ENCODE results near the gene CHRNB4.
A peak's percentile ranks its signal among the peaks of the same experiment; 100 is the strongest.

The CHRNB4 gene

DNA sequence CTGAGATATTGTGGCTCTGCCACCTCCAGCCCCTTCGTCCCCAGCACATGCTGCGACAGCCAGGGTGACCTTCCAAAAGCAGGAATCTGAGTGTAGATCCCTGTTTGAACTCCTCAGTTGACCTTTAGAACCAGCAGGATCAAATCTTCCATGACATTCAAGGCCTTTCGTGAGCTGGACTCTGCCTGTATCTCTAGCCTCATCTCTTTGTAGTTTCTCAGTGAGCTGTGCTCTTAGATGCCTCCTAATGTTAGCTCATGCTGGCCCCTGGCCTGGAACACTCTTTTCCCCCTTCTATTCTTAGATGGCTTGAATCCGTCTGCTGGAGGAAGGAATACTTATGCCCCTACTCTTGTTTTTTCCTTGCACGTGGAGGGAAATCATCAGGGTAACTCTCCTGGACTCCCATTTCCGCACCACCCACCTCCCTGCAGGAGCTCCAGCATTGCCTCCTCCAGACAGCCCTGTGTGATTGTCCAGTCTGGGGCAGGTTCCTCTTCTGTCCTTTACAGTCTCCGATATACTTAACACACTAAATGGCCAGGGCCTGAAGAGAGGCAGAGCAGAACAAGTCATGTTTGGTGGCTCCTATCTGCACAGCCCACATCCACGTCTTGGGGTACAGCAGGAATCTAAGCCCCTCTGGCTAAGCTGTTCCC is 26.7 kb upstream of the CHRNB4 start:
- DNase-seq, result no peak

DNA sequence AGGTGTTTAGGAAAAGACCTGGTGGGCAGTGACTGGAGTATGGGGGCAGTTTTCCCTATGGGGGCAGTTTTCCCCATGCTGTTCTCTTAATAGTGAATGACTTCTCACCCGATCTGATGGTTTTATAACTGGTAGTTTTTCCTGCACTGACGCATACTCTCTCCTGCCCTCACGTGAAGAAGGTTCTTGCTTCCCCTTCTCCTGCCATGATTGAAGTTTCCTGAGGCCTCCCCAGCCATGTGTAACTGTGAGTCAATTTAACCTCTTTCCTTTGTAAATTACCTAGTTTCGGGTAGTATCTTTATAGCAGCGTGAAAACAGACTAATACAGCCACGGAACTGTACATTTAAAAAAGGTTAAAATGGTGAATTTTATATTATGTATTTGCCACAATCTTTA is 25.0 kb upstream of the CHRNB4 start:
- DNase-seq, result no peak

DNA sequence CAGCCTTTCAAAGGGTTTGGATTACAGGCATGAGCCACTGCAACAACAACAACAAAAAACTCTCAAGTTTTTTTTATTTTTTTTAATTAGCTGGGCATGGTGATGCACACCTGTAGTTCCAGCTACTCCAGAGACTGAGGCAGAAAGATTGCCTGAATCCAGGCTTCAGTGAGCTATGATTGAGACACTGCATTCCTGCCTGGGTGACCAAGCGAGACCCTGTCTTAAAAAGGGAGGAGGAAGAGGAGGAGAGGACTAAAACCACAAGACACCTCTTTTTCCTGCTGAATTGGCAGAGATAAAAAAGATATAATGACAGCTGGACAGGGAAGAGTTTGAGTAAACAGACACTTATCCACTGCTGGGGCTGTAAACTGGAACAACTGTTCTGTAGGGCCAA is 22.7 kb upstream of the CHRNB4 start:
- DNase-seq, result no peak

DNA sequence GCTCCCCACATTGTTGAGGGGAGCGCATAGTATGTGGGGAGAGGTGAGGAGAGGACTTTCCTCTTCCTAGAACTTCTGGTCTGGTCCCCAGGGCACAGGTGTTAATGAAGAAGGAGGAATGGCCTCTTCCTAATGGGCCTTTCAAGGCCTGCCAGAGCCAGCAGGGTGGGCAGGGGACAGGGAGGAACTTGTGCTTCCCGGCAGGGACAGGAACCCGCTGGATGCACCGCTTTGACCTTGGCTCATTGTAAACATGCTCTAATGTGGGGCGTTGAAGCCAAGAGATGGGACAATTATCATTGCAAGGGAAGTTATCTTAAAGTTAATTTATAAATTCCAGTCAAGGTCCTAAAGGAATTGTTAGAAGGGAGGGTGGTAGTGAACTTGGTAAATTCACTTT is 21.0 kb upstream of the CHRNB4 start:
- no peak for DNase-seq

DNA sequence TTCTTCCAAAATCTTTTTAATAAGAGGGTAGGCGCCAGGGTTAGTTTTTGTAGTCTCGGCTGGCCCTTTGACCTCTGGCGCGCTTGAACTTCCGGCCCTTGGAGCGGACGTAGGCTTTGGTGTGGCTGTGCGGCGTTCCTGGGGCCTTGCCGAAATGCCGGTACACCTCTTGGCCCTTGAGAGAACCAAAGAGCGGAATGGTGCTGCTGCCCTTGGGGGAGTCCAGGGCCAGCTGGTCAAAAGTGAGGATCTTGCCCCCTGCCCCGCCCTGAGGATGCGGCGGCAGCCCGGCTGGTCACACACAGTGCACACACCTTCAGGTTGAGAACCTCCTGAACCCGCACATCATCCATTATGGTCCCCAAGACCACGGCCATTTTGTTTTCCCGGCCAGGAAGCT is 20.0 kb upstream of the CHRNB4 start:
- DNase-seq, result no peak

DNA sequence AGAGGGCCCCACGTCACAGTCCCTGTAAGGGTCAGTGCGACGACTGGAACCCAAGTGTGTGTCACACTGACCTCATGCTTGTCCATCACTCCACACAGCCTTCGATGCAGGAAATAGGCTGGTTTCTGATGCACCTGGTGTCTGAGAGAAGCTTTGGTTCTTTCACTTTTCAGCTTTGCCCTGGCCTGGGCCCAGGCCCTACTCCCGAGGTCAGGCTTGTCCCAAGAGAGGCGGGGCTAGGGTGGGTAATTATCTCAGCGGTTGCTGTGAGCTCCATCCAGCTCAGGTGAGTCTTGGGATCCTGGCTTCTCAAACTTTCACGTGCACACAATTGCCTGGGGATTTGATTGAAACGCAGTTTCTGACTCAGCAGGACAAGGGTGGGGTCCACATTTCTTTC is 19.6 kb upstream of the CHRNB4 start:
- DNase-seq, result no peak

DNA sequence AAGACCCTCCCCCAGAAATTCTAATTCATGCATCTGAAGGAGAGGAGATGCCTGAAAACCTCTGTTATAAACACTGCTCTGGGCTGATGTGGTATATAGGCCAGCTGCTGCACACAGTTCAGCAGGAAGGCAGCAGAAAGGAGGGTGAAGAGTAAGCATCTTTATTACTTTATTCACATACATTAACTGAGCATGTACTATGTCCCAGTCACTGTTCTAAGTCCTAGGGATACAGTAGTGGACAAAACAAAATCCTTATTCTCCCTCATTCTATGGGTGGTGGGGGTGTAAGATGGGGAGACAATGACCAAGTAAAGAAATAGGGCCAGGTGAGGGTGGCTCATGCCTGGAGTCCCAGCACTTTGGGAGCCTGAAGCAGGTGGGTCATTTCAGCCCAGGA is 17.8 kb upstream of the CHRNB4 start:
- DNase-seq, result no peak

DNA sequence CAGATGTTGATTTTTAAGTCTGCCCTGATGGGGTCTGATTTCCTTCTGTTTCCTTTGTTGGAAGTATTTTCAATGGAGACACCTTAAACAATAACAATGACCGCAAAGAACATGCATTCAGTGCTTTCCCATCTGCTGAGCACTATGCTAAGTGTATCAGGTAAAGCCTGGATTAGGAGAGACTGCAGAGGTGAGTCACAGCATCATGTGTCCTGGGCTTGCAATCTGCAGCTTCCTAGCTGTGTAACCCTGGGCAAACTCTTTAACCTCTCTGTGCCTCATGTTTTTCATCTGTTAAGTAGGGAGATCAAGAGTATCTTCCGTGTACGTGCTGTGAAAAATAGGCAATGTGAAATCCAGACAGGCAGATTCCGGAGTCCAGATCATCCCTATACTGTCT is 13.3 kb upstream of the CHRNB4 start:
- DNase-seq, result no peak

DNA sequence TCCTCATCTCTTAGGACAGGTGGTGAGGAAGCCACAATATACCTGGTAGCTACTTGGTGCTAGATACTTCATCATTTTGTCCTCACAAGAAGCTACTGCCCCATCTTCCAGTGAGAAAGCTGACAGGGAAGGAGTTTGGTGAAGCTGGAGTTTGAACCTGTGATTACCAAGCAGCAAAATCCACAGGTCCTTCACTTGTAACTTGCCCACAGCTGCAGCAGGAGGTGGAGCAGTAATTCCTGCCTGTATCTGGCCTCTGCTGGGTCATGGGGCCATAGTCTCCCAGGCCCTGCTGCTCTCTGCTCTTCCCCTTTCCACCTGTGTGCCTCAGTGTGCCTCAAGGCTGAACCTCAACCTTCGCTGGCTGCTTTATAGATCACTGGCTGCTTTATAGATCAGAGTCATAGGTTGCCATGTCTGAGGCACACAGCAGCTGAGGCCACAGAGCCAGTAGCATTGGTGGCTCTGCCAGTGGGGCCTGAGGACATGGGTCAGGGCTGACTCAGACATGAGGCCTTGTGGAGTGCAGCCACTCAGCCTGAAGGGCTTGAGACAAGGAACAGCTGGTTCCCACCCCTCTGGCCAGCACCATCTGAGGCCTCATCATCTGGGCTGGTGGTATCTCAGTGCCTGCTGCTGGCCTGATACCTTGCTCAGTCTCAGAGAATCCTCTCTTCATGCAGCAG is 11.1 kb upstream of the CHRNB4 start:
- DNase-seq, result no peak

DNA sequence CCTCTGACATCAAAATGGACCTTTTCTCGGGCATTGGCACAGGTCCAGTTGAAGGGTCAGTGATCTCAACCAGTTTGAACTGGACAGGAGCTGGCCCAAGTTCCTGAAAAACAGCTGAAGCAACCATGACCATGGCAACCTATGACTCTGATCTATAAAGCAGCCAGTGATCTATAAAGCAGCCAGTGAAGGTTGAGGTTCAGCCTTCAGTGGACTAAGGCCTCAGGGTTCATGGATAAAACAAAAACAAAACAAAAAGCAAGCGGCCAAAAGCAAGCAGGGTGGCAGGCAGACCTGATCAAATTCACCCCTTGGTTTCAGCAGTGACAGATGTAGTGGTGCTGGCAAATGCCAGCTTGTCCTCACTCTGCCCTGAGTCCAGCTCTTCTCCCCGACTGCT is 10.0 kb upstream of the CHRNB4 start:
- no peak for DNase-seq

DNA sequence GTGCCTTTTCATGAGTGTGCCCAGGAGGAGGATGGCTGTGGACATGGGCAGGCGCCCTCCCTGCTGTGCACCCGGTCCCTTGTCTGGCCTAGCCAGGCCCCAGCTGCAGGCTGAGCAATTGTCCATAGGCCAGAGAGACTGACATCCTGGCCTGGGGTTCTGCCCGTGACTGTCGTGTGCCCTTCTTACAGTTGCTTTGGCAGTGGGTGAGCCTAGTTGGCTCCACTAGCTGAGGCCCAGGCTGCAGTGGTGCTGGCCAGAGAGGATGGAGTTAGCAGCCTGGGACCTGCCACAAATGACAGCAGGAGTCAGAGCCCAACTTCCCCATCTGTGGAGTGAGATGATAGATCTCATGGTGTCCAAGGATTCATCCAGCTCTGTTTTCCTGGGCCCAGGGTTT is 9.0 kb upstream of the CHRNB4 start:
- DNase-seq, result no peak

DNA sequence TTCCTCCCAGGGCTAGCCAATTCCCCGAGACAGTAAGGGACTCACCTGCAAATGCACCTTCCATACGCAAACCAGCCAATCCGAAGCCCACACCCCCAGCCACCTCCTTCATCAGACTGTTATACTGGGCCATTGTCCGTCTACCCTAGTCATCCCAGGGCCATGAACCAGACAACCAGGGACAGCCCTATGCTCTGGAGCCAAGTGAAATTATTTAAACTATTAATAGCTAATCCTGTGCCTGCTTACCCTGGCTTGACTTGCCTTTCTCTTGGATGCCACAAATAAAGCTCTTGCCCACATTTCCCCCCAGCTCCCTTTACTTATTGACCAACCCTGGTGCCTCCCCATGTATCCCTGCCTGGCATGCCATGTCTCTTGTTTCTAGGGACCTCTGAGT is 4.0 kb upstream of the CHRNB4 start:
- DNase-seq, result no peak

DNA sequence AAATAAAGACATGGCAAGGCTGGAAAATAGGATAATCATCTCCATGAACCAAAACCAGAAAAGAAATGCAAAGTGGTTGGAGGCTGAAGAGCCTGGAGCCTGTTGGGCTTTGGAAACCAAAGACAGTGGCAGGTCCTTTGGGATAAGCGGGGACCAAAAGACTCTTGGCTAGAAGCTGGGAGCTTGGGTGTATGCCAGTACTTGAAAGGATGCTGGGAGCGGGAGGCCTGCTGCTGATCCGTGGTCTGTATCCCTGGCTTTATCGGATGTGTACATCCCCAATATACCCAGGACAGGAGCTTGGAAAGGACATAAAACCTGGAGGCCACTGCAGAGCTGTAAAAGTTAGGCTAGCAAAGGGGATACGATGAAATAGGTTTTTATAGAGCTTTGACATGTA is 1.3 kb upstream of the CHRNB4 start:
- no peak for DNase-seq

DNA sequence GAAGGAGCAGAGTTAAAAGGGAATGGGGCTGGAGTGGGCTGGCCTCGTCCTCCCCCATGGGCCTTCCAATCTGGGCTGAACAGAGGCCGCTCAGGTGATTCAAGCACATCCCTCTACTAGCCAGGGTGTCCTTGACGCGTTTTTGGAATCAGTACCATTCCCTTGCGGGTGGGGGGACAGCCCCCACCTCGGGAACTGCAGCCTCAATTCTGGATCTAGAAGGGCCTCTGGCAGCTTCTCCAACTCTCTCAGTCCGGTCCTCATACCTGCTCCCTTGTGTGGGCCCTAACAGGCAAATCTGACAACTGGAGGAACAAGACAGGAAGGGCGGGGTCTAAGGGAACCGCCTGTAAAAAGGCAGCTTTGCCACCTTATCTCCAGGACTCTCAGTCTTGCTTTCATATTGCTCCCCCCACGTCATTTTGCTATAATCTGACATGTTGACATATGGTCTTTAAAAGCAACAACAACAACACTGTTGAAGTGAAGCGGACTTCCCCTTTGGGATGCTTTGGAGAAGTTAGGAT is 802 bp upstream of the CHRNB4 start:
- no peak for DNase-seq

DNA sequence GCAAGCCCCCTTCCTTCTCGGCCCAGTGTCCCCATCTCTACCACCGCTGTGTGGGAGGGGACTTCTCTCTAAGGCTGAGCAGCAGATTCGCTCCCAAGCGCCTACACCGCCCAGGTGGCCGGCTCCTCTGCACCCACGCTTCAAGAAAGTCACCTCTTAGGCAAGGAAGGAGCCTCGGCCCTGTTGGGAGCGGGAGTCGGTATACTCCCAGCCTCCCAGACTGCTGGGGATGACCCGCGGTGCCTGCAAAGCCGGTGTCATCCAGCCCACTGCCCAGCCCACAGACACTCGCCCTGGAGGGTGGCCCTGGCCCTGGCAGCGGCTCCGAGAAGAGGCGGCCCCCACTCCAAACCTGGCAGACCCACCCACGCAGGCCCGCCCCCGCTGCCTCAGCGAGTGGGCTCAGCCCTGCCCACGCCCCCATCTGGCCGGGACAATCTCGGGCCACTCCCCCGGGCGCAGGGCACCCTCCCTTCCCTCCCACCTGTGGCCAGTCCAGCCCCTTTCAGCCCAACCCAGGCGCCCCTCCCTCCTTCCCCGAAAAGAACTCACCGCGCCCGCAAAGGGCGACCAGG is 396 bp downstream of the CHRNB4 start:
- no peak for DNase-seq

DNA sequence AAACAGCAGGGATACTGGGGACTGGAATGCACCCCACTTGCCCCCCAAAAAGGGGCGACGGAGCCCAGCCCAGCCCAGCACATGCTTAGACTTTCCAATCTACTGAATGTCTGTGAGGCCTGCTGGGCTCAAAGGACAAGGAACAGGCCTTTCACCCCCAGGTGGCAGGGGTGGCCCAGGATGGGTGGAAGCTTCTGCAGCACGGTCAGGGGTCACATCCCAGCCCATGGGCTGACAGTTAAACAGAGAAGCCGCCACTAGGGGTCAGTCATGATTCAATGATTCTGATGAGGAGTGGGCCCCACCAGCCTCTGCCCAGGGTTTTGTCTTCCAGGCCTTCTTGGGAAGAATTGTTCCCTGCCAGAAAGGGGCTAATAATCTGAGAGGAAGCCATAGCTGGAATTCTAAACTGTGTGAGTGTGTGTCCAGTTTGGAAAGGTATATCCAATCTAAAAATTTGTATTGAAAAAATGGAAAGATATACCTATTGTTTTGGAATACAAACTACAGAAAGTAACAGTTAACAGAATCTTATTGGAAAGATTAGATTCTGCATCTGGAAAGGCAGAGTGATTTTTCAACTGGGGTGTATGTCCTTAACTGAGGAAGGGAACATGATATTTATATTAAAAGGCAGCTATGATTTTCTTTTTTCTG is 2.2 kb downstream of the CHRNB4 start:
- DNase-seq, result peak; percentile 53

DNA sequence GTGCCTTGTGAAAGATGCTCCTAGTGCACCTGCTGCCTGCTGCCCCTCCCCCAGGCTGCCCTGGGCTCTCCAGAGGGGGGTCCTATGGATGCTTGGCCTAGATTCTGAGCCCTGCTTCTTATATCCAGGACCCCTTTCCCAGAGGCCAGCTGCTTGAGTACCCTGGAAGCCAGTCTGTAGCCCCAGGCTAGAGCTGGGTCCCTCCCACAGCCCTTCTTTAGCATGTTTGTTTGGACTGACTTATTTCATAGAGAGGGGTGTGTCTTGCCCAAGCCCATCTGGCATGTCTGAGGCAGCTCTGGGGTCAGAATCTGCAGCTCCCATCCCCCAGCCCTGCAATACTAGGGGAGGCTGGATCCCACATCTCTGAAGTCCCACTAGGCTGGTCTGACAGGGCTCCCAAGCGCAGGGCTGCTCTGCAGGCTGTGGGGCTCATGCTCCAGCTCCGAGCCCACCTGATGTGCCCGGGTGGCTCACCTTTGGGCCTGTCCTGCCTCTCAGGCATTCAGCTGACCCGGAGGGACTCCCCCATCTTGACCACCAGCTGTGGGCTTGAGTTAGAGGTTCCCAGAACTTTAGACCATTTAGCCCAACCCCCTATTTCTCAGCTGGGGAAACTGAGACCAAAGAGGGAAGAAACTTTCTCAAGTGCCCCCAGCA is 3.1 kb downstream of the CHRNB4 start:
- peak; percentile 93 for DNase-seq

DNA sequence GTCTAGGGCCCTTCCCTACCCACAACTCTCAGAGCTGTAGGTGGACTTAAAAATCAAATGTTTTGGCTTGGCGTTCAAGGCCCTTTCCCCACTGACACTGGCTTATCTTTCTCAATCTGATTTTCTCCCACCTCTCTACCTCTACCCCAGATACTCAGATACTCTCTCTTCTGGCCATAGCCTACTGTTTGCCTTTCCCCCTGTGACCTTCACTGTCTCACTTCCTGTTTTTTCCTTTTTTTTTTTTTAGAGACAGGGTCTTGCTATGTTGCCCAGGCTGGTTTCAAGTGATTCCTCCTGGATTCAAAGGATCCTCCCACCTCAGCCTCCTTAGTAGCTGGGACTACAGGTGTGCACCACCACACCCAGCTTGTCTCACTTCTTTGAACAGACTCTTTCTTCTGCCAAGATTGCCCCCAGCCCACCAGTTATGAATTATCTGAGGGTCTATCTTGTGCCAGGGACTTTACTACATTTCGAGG is 4.6 kb downstream of the CHRNB4 start:
- DNase-seq, result no peak

DNA sequence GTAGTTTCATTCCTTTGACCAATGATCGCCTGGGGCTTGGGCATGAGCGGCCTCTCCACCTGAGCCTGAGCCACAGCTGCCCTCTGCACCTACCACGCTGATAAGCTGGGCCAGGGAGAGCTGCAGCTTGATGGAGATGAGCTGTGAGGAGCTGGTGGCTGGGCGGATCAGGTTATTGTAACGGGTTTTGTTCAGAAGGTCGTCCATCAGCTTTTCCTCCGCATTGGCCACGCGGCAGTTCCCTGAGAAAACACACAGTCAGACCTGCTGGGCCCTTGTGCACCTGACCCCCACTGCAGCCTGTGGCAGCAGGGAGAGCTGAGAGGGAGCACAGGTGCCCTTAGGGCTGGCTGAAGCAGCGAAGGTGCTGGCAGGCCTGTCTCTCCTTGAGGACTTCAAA is 5.7 kb downstream of the CHRNB4 start:
- DNase-seq, result no peak

DNA sequence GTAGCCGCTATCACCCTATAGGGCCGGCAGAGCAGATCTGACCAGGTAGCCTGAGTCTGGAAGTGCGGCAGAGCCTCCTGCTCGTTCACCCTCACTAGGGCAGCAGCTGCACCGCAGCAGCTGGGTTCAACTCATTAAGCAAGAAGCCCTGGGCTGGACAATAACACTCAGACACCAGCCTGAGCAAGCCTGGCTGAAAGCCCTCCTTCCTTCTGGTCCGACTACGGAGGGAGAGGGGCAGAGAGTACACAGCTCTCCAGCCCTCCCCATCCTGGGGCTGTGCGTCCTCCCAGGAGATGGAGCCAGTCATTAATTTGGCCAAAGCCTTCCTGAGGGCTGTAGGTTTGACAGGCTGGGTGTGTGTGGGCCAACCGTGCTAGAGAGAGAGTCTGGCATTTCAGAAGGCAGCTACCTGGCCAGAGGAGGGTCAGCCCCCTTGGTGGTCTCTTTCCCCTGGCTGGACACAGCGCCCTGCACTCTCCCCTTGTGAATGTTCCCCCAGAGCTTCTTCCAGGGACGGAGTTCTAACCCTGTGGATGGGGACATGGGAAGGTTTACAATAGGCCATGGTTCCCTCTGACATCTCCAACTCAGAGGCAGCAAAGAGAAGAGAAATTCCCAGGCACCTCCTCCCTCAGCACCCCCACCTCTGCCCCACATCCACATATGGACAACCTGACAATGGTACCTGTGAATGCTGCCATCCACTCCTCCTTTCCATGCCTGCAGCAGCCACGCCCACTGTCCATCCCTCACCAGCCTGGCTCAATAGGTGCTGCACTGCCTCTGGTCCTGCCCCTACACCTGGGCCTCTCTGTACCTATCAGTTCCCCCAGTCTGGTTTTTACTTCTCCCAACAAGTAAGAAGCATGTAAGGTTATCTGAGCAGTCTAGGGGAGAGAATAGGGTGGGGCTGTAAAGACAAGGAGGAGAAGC is 6.5 kb downstream of the CHRNB4 start:
- no peak for DNase-seq

DNA sequence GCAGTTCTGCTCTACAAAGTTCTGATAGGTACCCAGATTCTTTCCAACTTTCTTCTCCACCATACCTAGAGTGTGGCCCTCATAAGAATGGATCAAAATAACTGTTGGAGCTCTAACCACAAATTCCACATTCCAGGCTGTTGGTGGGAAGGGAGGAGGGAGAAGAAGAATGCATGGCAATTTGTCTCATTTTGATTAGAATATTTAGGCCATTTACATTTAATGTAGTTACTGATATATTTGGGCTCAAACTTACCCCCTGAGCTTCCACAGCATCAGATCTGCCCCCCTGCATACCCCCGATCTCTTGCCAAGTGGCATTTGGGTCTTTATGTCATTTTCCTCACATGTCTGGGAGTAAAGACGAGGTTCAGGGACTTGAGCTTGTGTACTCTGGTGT is 7.7 kb downstream of the CHRNB4 start:
- no peak for DNase-seq
